Esophagus squamous epithelium (tissue), 4 donors: ENCODE measurements around the gene LMO1.

Experiments used
- CTCF ChIP-seq, 6 experiments: fragments of 450-650 bp in 4 of 6; fragments of 200-600 bp in 2 of 6; sonication (generic) in 2 of 6; IDR thresholded peaks; one replicate each; pipeline ENCODE4 v1.5.1; 2016 to 2019; ENCODE audit warnings: antibody characterized with exemption in 6 of 6, mild to moderate bottlenecking in 4 of 6, moderate library complexity in 4 of 6
- POLR2A ChIP-seq, 4 donors: fragments of 450-650 bp; IDR thresholded peaks; one replicate each; pipeline ENCODE4 v1.6.1; 2017; ENCODE audit warnings: antibody characterized with exemption in 4 of 4, mild to moderate bottlenecking in 4 of 4, moderate library complexity in 3 of 4

- TF ChIP-seq CTCF (IDR thresholded peaks at IDR 0.05) (no peak), POLR2A (IDR thresholded peaks at IDR 0.05) (no peak)
These were observed 7.6 kb upstream of the LMO1 start for GRCh38 chr11:8271106-8271886.
